NCI-H146 treated with DMSO at 0.1 percent for 48 hours (cell line): ENCODE measurements around the gene ALG3.

Experiments used
- DNase-seq: peaks from one replicate; lab custom pipeline; 2025; ENCODE audit not compliant: unreplicated experiment; lab: John Stamatoyannopoulos, UW

The ALG3 gene

GRCh38 chr3:184236033-184236410, 12.7 kb downstream of the ALG3 start:
- DNase-seq: no peak

DNA sequence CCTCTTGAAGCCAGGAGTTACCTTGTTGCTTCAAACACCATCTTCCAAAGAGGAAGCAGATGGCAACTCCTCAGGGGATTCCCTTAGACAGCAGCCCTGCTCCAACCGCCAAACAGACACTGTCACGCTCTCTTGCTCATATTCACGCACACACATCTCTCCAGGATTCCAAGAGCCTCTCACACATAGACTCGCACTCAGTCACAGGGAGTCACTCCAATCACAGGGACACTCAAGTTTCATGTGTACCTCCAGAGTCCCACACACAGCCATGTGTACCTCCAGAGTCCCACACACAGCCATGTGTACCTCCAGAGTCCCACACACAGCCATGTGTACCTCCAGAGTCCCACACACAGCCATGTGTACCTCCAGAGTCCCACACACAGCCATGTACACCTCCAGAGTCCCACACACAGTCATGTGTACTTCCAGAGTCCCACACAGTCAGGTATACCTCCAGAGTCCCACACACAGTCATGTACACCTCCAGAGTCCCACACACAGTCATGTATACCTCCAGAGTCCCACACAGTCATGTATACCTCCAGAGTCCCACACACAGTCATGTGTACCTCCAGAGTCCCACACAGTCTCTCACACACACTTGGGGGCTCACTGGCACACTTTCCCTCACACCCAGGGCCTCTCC, 13.3 kb downstream of the ALG3 start:
- DNase-seq: no peak

DNA sequence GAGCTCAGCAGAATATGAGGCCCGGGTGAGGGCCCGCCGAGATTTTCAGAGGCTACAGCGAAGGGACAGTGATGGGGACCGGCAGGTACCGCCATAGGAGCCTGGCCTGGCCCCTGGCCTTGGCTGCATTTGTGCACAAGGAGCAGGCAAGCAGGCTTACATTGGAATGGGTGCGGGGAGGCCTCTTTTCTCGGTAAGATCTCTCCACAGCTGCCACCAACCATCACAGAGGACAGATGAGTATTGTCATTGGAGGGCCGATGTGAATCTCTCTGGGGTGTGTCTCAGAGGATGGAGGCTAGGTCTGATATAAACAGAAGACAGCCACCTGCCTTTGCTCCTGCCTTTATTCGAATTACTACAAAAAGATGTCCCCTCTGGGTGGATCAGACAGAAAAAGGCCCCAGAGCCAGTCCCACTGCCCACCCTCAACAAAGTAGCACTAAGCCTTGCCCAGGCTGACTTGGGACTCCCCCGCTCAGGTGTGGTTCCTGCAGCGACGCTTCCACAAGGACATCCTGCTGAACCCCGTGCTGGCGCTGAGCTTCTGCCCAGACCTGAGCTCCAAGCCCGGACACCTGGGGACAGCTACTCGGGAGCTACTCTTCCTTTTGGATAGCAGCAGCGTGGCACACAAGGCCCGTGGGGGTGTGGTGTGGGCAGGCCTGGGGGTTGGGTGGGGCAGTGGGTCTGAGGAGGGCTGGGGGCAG, 13.9 kb downstream of the ALG3 start:
- no peak for DNase-seq

GRCh38 chr3:184234224-184234623, 14.5 kb downstream of the ALG3 start:
- DNase-seq: no peak

DNA sequence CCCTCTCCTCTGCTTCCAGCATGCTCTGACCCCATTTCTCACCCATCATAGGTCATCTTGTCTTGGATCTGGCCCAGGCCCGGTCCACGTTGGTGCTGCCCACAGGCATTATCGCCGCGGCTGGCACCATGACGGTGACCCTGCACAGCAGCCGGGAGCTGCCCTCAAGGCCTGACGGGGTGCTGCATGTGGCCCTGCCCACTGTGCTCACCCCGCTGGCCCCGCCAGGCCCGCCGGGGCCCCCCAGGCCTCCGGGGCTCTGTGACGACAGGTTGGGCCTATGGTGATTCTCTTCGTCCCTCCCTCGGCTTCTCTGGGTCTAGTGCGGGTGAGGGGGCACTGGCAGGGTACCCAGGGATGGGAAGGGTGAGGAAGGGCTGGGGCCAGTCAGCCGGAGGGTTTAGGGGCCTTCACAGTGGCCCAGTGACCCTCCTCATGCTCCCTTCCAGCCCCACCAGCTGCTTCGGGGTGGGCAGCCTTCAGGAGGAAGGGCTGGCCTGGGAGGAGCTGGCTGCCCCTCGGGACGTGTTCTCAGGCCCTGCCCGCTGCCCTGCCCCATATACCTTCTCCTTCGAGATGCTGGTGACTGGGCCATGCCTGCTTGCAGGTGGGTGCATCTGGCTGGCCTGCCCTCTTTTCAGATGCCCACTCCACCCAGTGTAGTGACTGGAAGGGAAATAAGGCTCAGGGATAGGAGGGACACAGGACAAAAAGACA, 15.5 kb downstream of the ALG3 start:
- no peak for DNase-seq

DNA sequence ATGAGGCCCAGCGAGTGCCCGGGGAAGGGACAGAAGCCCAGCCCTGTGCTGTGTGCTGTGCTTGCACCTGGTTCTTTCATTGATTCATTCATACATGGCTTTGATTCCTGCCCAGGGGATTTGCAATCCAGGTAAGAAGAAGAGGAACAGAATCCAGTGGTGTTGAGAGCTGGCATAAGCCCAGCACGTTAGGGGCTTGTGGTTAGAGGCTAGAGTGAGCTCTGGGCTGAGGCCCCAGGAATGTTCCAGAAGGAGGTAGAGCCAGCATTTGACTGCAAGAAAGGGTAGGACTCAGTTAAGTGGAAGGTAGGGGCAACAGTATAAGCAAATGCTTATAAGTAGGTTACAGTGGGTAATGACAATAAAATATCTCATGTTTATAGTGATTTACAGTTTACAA, 17.1 kb downstream of the ALG3 start:
- no peak for DNase-seq

- DNase-seq: peak; percentile 85
Observed at GRCh38 chr3:184230603-184231528, 17.9 kb downstream of the ALG3 start.

- peak; percentile 49 for DNase-seq
Observed at GRCh38 chr3:184230081-184230602, 18.6 kb downstream of the ALG3 start.

DNA sequence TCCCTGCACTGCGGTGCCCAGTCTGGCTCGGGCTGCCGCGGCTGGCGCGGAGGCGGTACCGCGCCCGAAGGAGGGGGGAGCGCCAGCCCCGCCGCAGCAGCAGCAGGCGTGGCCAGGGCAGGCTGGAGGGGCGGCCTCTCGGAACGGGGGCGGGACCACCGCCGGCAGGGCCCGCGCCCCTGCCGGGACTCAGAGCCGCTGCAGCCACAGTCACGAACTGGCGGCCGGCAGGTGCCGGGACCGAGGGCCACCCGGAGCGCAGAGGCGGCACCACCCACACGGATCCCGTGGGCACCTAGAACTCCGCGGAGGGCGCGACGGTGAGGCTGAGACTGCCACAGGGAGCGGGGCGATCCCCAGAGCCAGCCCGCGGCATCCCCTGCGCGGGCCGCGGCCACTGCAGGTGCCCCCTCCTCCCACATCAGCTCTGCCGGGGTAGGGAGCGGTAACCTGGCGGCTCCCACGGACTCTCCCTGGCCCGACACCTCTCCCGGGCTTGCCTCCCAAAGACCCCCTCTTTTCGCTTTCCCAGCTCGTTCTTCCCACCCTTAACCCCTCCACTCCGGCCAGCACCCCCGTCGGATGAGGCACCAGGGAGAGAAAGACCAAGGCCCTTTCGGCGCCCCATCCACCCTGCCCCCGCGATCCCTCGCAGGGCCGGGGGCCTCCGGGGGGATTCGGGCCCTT, 19.2 kb downstream of the ALG3 start, which contains the start of gene VWA5B2:
TSS of gene VWA5B2 (plus strand) at position 192 of the 687 bp plus-strand sequence. CDS start 944 bp downstream, outside the sequence.
- peak; percentile 80 for DNase-seq

- no peak for DNase-seq
Observed at GRCh38 chr3:184228376-184229137, 20.2 kb downstream of the ALG3 start.

DNA sequence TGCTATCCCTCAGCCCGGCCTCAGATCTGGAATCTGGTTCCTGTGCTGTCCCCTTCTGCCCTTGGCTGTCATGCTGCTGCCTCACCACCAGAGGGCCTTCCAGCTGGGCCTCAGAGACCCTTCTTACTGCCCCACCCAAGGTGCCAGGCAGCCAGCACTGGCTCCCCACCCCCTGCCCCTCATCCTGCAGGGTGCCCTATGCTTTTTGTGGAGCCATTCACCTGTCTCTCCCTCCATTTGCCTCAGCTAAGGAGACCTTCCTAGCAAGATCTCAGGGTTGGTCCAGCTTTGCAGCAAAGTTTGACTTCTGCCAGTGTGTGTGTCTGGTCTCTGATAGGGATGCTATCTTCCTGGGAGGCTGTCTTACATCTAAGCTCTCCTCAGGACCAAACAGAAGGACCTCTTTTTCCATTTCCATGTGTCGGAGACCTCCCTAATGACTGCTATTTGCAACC, 21.3 kb downstream of the ALG3 start:
- DNase-seq: peak; percentile 64

DNA sequence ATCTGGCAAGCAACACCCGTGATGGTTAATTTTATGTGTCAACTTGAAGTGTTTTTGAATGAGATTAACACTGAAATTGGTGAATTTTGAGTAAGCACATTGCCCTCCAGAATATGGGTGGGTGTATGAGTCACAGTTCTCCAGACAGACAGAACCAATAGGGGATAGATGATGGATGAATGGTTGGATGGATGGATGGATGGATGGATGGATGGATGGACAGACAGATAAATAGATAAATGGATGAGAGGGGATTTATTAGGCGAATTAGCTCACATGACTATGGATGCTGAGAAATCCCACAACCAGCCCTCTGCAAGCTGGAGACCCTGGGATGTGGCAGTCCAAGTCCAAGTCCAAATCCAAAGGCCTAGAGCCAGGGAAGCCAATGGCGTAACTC, 24.8 kb downstream of the ALG3 start:
- no peak for DNase-seq

DNA sequence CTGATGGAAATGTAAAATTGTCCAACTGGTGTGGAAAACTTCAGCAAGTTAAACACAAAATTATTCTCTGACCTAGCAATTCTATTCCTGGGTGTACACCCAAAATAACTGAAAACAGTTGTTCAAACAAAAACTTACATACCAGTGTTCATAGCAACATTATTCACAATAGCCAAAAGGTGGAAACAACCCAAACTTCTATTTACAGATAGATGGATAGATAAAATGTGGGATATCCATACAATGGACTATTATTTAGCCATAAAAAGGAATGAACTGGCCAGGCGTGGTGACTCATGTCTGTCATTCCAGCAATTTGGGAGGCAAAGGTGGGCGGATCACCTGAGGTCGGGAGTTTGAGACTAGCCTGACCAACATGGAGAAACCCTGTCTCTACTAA, 26.2 kb downstream of the ALG3 start:
- DNase-seq: no peak

- DNase-seq: no peak
Observed at GRCh38 chr3:184218814-184219213, 29.9 kb downstream of the ALG3 start.

- DNase-seq: no peak
Observed at GRCh38 chr3:184211718-184212117, 37.0 kb downstream of the ALG3 start.

- DNase-seq: no peak
Observed at GRCh38 chr3:184211297-184211696, 37.5 kb downstream of the ALG3 start.

DNA sequence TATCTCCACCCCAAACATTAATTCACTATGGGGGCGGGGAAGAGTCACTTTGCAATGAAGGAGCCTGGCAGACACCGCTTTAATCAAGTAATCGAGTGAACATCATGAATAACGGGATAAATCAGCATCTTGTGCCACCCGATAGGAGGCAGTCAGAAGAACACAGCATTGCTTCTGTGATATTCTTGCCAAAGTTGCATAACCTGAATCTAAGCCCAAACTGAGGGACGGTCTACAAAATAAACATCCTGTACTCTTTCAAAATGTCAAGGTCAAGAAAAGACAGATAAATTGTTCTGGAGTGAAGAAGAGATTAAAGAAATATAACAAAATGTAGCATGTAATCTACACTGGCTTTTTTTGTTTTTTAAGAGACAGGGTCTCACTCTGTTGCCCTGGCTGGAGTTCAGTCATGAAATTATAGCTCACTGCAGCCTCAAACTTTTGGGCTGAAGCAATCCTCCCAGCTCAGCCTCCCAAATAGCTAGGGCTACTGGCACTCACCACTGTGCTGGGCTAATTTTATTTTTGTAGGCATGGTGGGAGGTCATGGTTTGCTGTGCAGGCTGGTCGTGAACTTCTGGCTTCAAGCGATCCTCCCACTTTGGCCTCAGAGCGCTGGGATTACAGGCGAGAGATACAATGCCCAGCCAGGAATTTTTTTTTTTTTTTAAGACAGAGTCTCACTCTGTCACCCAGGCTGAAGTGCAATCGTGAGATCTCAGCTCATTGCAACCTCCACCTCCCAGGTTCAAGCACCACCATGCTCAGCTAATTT, 39.4 kb downstream of the ALG3 start:
- no peak for DNase-seq

DNA sequence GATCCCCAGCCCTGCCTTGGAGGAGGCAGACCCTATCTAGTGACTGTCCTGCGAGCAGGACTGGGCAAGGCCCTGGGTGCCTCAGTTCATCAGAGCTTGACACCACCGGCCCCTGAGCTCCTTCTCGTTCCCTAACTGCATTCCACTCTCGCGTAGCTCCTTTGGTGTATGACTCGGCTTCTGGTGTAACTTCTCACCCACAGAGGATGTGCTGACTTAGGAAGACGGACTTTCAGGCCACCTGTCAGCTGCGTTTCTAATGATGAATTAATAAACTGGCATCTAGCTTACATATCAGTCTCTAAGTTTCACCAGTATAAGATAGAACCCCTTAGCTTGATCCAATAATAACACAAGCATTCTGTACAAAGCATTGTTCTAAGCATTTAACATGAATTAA, 45.2 kb downstream of the ALG3 start:
- no peak for DNase-seq

- no peak for DNase-seq
Observed at GRCh38 chr3:184200825-184201224, 47.9 kb downstream of the ALG3 start.
